ENCODE data around the gene ZNF248. TPM values are rescaled to one million over a fixed set of nuclear protein-coding genes. Genes with fewer than 3 reads are reported as not detected.
"Not testable (repeated sequence)": the region's sequence is repeated elsewhere in the genome, so short reads cannot be mapped to it uniquely, and the experiment has no call there.

Gene ZNF248
- total RNA-seq, 1 experiment from 2014 or later: 10.8 TPM

DNA sequence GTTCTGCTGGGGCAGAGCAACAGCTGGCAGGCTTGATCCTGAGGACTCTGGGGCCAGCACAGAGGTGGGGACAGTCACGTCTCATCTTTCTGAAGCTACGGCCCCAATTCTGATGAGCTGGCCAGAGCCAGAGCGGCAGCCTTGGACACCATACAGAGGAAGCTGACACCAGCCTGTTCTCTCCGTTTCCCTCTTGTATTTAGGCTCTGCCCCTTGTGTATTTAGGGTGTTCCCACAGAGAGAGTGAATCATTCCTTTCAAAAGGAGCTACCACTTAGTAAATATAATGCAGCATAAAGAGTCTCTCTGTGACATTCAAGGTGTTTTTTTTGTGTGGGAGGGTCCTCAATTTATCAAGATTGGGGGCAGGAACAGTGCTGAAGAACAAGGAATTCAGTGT, 109.2 kb downstream of the ZNF248 start:
- no peak overlapping the region for H3K4me3 Mint-ChIP-seq (ENCODE audit: low read depth, unreplicated experiment)
- TF ChIP-seq, protein P1, sequence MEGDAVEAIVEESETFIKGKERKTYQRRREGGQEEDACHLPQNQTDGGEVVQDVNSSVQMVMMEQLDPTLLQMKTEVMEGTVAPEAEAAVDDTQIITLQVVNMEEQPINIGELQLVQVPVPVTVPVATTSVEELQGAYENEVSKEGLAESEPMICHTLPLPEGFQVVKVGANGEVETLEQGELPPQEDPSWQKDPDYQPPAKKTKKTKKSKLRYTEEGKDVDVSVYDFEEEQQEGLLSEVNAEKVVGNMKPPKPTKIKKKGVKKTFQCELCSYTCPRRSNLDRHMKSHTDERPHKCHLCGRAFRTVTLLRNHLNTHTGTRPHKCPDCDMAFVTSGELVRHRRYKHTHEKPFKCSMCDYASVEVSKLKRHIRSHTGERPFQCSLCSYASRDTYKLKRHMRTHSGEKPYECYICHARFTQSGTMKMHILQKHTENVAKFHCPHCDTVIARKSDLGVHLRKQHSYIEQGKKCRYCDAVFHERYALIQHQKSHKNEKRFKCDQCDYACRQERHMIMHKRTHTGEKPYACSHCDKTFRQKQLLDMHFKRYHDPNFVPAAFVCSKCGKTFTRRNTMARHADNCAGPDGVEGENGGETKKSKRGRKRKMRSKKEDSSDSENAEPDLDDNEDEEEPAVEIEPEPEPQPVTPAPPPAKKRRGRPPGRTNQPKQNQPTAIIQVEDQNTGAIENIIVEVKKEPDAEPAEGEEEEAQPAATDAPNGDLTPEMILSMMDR (IDR thresholded peaks at IDR 0.05; ENCODE audit: unreplicated experiment): no peak
- intact Hi-C loops (cut with micrococcal nuclease; ENCODE audit: unreplicated experiment): no loop called here
- H3K9me3 Mint-ChIP-seq (ENCODE audit: low read depth, unreplicated experiment): peaks cover 13% of the 10 kb centered on the region
- H3K27me3 Mint-ChIP-seq (ENCODE audit: unreplicated experiment): no peaks in the 10 kb centered on the region
- DNase-seq: no peak
- CTCF ChIA-PET: no interaction called here
- no peak overlapping the region for H3K27ac Mint-ChIP-seq (ENCODE audit: unreplicated experiment)
- BruUV-seq (replicated peaks): no TSS peak
- no peaks in the 10 kb centered on the region for H3K36me3 Mint-ChIP-seq (ENCODE audit: insufficient read depth, unreplicated experiment)
- no peaks in the 10 kb centered on the region for H3K4me1 Mint-ChIP-seq (ENCODE audit: low read depth, unreplicated experiment)

DNA sequence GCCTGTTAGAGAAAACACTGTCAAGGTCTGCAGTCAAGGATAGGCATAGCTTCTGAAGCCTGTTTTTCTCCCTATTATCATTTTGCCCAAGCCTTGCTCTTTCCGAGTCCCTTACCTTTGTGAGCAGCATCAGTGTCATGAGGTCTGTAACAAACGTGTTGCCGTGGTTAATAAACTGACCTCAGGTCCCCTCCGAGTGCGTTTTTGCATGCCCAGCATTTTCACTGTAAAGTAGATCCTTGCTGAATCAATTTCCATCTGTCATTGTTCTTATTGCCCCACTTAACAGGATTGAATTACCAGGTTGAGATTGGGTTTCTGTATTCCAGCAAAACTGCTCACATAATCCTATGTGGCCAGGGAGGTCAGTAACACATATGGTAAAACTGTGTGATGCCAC, 110.3 kb downstream of the ZNF248 start:
- CTCF ChIA-PET: no interaction called here
- Mint-ChIP-seq H3K36me3 (ENCODE audit: insufficient read depth, unreplicated experiment) (no peaks in the 10 kb centered on the region), H3K4me3 (ENCODE audit: low read depth, unreplicated experiment) (no peak overlapping the region), H3K9me3 (ENCODE audit: low read depth, unreplicated experiment) (peaks cover 13% of the 10 kb centered on the region), H3K27ac (ENCODE audit: unreplicated experiment) (no peak overlapping the region), H3K27me3 (ENCODE audit: unreplicated experiment) (no peaks in the 10 kb centered on the region), H3K4me1 (ENCODE audit: low read depth, unreplicated experiment) (no peaks in the 10 kb centered on the region)
- intact Hi-C loops (cut with micrococcal nuclease; ENCODE audit: unreplicated experiment): no loop called here
- BruUV-seq (replicated peaks): no TSS peak
- TF ChIP-seq, protein P1 (IDR thresholded peaks at IDR 0.05; ENCODE audit: unreplicated experiment): no peak
- DNase-seq: no peak

DNA sequence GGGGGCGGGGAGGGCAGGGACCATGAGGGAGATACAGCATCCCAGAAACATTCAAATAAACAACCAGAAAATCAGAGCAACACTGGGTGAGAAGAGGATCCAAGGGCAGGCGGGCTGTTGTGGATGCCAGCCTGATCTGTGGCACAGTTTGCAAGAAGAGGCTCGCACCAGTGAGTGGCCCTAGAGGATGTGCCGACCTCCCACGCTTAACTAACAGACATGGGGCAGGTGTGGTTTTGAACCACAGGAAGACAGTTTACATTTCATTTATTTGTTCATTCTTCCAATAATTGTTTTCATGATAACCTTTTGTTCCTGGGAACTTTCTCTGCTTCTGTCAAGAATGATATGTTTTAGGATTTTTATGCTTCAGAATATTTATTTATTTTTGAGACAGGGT, 115.6 kb downstream of the ZNF248 start:
- intact Hi-C loops (cut with micrococcal nuclease; ENCODE audit: unreplicated experiment): no loop called here
- Mint-ChIP-seq H3K4me3 (ENCODE audit: low read depth, unreplicated experiment) (no peak overlapping the region), H3K27ac (ENCODE audit: unreplicated experiment) (no peak overlapping the region), H3K9me3 (ENCODE audit: low read depth, unreplicated experiment) (peaks cover 6% of the 10 kb centered on the region), H3K4me1 (ENCODE audit: low read depth, unreplicated experiment) (no peaks in the 10 kb centered on the region), H3K27me3 (ENCODE audit: unreplicated experiment) (no peaks in the 10 kb centered on the region), H3K36me3 (ENCODE audit: insufficient read depth, unreplicated experiment) (no peaks in the 10 kb centered on the region)
- TF ChIP-seq, protein P1 (IDR thresholded peaks at IDR 0.05; ENCODE audit: unreplicated experiment): no peak
- no TSS peak for BruUV-seq (replicated peaks)
- CTCF ChIA-PET: no interaction called here
- DNase-seq: no peak

DNA sequence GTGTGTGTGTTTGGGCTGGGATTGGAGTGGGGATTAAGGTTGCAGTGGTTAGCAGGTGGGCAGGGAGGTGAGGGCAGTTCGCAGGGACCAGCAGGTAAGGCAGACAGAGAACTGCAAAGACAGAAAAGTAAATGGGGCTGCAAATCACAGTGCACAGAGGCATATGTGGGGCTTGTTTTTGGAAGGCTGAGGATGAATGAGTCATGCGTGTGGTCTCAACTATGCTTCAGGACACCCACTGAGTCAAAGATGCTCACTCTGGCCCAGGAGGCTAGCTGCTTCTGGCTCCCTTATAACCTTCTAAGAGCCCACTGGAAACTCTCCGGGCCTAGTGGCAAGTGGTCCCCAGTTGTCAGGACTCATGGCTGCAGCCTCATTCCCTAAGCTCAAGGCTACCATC, 118.2 kb downstream of the ZNF248 start:
- no peak for DNase-seq
- H3K4me1 Mint-ChIP-seq (ENCODE audit: low read depth, unreplicated experiment): no peaks in the 10 kb centered on the region
- intact Hi-C loops (cut with micrococcal nuclease; ENCODE audit: unreplicated experiment): no loop called here
- CTCF ChIA-PET: no interaction called here
- no peak overlapping the region for H3K27ac Mint-ChIP-seq (ENCODE audit: unreplicated experiment)
- H3K27me3 Mint-ChIP-seq (ENCODE audit: unreplicated experiment): no peaks in the 10 kb centered on the region
- no peak overlapping the region for H3K4me3 Mint-ChIP-seq (ENCODE audit: low read depth, unreplicated experiment)
- no peaks in the 10 kb centered on the region for H3K9me3 Mint-ChIP-seq (ENCODE audit: low read depth, unreplicated experiment)
- TF ChIP-seq, protein P1 (IDR thresholded peaks at IDR 0.05; ENCODE audit: unreplicated experiment): no peak
- H3K36me3 Mint-ChIP-seq (ENCODE audit: insufficient read depth, unreplicated experiment): no peaks in the 10 kb centered on the region
- BruUV-seq (replicated peaks): no TSS peak

DNA sequence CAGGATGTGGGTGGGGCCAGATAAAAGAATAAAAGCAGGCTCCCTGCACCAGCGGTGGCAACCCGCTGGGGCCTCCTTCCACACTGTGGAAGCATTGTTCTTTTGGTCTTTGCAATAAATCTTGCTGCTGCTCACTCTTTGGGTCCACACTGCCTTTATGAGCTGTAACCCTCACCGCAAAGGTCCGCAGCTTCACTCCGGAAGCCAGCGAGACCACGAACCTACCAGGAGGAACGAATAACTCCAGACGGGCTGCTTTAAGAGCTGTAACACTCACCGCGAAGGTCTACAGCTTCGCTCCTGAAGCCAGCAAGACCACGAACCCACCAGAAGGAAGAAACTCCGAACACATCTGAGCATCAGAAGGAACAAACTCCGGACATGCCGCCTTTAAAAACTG, 119.2 kb downstream of the ZNF248 start:
- H3K4me3 Mint-ChIP-seq (ENCODE audit: low read depth, unreplicated experiment); DNase-seq; H3K36me3 Mint-ChIP-seq (ENCODE audit: insufficient read depth, unreplicated experiment); BruUV-seq (replicated peaks); H3K27me3 Mint-ChIP-seq (ENCODE audit: unreplicated experiment); CTCF ChIA-PET; intact Hi-C loops (cut with micrococcal nuclease; ENCODE audit: unreplicated experiment); H3K27ac Mint-ChIP-seq (ENCODE audit: unreplicated experiment); H3K4me1 Mint-ChIP-seq (ENCODE audit: low read depth, unreplicated experiment); H3K9me3 Mint-ChIP-seq (ENCODE audit: low read depth, unreplicated experiment): not testable (repeated sequence)
